Heart left ventricle (tissue), 16 donors: Measurements from ENCODE around the gene TBRG1. TPM values are rescaled to one million over a fixed set of nuclear protein-coding genes. Genes with fewer than 3 reads are reported as not detected.

Source experiments
- ATAC-seq, 4 donors: fragments of 200-7000 bp; cut with Tn5 transposase; one replicate each; pipeline ENCODE4 v1.9.1; 2020 to 2022; ENCODE audit warnings: moderate library complexity in 4 of 4, mild to moderate bottlenecking in 3 of 4, moderate number of reproducible peaks in 1 of 4
- DNase-seq, 5 donors: peaks; one replicate each; pipeline ENCODE4 v3.0.0-alpha.2; 2020
- H3K27ac ChIP-seq, 12 donors: fragments of 200-600 bp; sonication (generic) in 4 of 12; one replicate each; pipeline versions ENCODE4 v1.5.0 to v1.8.0; 2016 to 2022; ENCODE audit warnings: mild to moderate bottlenecking in 2 of 12
- H3K27me3 ChIP-seq, 9 donors: fragments of 200-600 bp; sonication (generic) in 2 of 9; one replicate each; pipeline versions ENCODE4 v1.5.1 to v1.8.0; 2016 to 2022; ENCODE audit warnings: mild to moderate bottlenecking in 3 of 9
- H3K36me3 ChIP-seq, 9 donors: fragments of 200-600 bp; sonication (generic) in 2 of 9; one replicate each; pipeline versions ENCODE4 v1.5.0 to v1.8.0; 2018 to 2022; ENCODE audit warnings: mild to moderate bottlenecking in 2 of 9
- H3K4me1 ChIP-seq, 12 donors: fragments of 200-600 bp; sonication (generic) in 4 of 12; one replicate each; pipeline versions ENCODE4 v1.5.0 to v1.8.0; 2016 to 2022; ENCODE audit warnings: mild to moderate bottlenecking in 3 of 12
- H3K4me3 ChIP-seq, 12 donors: fragments of 200-600 bp; sonication (generic) in 4 of 12; one replicate each; pipeline versions ENCODE4 v1.5.0 to v1.8.0; 2017 to 2022; ENCODE audit warnings: mild to moderate bottlenecking in 9 of 12, moderate library complexity in 4 of 12
- H3K9me3 ChIP-seq, 12 donors: fragments of 200-600 bp; sonication (generic) in 4 of 12; one replicate each; pipeline versions ENCODE4 v1.5.0 to v1.8.0; 2016 to 2022; ENCODE audit warnings: mild to moderate bottlenecking in 1 of 12
- CTCF ChIP-seq, 12 donors: fragments of 200-600 bp; sonication (generic) in 4 of 12; IDR thresholded peaks; one replicate each; pipeline versions ENCODE4 v1.5.0 to v1.8.0; 2018 to 2022; ENCODE audit warnings: antibody characterized with exemption in 12 of 12, mild to moderate bottlenecking in 5 of 12
- POLR2A ChIP-seq, 2 donors: fragments of 450-650 bp; IDR thresholded peaks; one replicate each; pipeline ENCODE4 v1.6.1; 2017; ENCODE audit warnings: antibody characterized with exemption in 2 of 2, mild to moderate bottlenecking in 2 of 2, moderate library complexity in 2 of 2
- WGBS, 4 donors: extraction: QIAGEN DNeasy Blood & Tissue Kit in 2 of 4; methylation state at CpG; one replicate each; pipeline versions ENCODE4 v1.1.5 to v1.1.7; 2013 to 2018; 5-methylcytosine and 5-hydroxymethylcytosine counted together
- intact Hi-C, 10 donors: fragments of 100-400 bp; cut with DNase I; formaldehyde crosslinking; loops; one replicate each; pipeline versions ENCODE4 v1.11.1 to v1.14.2; 2022
- polyA plus RNA-seq, 2 donors: library from polyadenylated mRNA; stranded (reverse); fragments of 200-250 nt; gene quantifications; one replicate each; pipeline ENCODE4 v1.2.3, GENCODE V29; 2013
- total RNA-seq, 9 donors: library from RNA; depleted of rRNA in 2 of 9; stranded (reverse); fragments of >200 nt in 2 of 9; fragmentation: NEBNext Ultra II Directional in 3 of 9; extraction: Animal tissue kit (Norgen Biotek cat#: 25700) in 3 of 9; gene quantifications; one replicate each; pipeline versions ENCODE4 v1.1.0 to v1.2.4, GENCODE V29; 2016 to 2023
- donor health status: ischemic (EF 13 %, LVEDD 7.1; RV severe dilation, severe dysfunction).
- donor health status: healthy with polysubstance abuse.
- donor health status: DM: no; HTN: yes; CAD: no.
- donor health status: DM: no; HTN: no; CAD: no.
- donor health status: ischemic (EF 25% LVEDD 6.9; RV normal size, moderate dysfunction).
- donor health status: ischemic (EF 25% LVEDD 5.7; RV mildly dilated, moderate dysfunction).
- donor health status: healthy.
- donor health status: DM: yes; HTN: yes; CAD: no.
- donor health status: ischemic (EF 35%, LVEDD 5.7; RV mildly dilated, moderate dysfunction).
- donor health status: nonischemic (EF 11% LVEDD 7.7; RV severe dilation, severe dysfunction).
- donor health status: DM: yes; HTN: yes; CAD: no.
- donor health status: PGD.
- donor health status: ischemic (EF 29% LVEDD 5.4; RV normal size, mild dysfunction).
- donor health status: nonischemic (EF 23%, LVEDD 6.1; RV moderate dilation, normal function).

The TBRG1 gene
- total and polyA plus RNA-seq, 11 donors = 12.0 to 27.2 (median 19.8) TPM

GRCh38 chr11:124672536-124673215, 50.0 kb downstream of the TBRG1 start:
- Histone ChIP-seq H3K27me3 (no peaks in the 10 kb centered on the region), H3K4me1 (peaks cover 0 to 45% (median 26%) of the 10 kb centered on the region in 12 donors), H3K27ac (peak overlapping the region; percentile 60 to 93 (median 88)), H3K36me3 (peaks cover 0 to 10% (median 0%) of the 10 kb centered on the region in 9 donors), H3K9me3 (no peaks in the 10 kb centered on the region), H3K4me3 (peak overlapping the region; percentile 64 to 85 (median 76))
- DNase-seq = no peak
- TF ChIP-seq CTCF (IDR thresholded peaks at IDR 0.05) (no peak), POLR2A (IDR thresholded peaks at IDR 0.05) (no peak)
- intact Hi-C loops = loop anchor here in 6 of 10 donors (1.0 to 5.0 kb wide), 5 partner anchors 70 to 125 kb away; partner anchors contain the start of gene ESAM (in 3 of the 6)
- 60 to 67% (median 64%) methylated on average over 6 to 7 of the region's 7 CpGs for WGBS, 4 donors
- ATAC-seq = no peak

DNA sequence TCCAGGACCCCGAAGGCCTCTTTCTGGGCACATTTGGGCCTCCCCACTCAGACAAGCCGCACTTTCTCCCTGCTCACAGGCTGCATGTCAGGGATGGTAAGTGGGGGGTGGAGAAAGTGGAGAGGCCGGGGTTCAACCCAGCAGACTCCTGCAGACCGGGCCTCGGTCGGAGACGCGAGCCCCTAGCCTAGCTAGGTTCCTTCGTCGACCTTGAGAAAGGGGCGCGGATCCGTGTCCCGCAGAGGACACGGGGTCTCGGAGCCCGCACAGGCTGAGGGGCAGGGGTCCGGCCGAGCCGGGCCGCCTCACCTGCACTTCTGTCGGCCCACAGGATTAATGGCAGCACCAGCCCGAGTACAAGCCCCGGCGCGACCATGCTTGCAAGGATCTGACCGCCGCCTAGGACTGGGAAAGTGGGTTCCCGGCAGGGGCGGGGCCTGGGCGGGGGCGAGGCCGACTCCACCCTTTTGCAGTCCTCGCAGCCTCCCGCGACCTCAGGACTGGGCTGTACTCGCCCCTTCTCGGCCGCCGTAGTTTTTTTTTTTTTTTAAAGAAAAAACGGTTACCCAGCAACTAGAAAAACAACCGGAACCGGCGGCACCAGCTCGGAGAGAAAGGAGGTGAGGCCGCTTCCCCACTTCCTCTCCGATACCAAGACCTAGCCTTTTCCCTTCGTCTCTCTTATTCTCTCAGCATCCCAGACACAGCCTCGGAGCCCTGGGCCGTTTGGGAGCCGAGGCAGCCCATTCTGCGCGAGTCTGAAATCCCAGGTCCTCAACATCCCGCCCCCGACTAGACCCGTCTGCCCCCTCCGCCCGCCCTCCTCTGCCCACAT, 50.9 kb downstream of the TBRG1 start, which contains the start of the genes SIAE and SPA17:
SIAE (minus strand) TSS at position 407 of the 835 bp plus-strand sequence; CDS start at position 376, 31 bp downstream.
SPA17 (plus strand) TSS at position 572 of the 835 bp plus-strand sequence. CDS start 1,361 bp downstream, outside the sequence.
- Histone ChIP-seq H3K9me3 (no peaks in the 10 kb centered on the region), H3K27ac (peak within 1 kb of the TSS; percentile 60 to 93 (median 88)), H3K4me3 (peak within 1 kb of the TSS; percentile 64 to 85 (median 76)), H3K27me3 (no peaks in the 10 kb centered on the region), H3K4me1 (peaks cover 0 to 45% (median 26%) of the 10 kb centered on the region in 12 donors), H3K36me3 (peaks cover 0 to under 1% (median 0%) of the 10 kb centered on the region in 9 donors)
- DNase-seq (peak; percentile 94 to 97 (median 96)), ATAC-seq (peak; percentile 99 to 100 (median 99))
- intact Hi-C loops = loop anchor here in 6 of 10 donors (1.0 to 5.0 kb wide), 6 partner anchors 45 to 124 kb away; partner anchors contain the start of gene ESAM (in 3 of the 6)
- WGBS, 4 donors = 0 to 1% (median 1%) methylated on average over 39 to 58 of the region's 58 CpGs
- TF ChIP-seq POLR2A (IDR thresholded peaks at IDR 0.05) (peak in 1 of 2 donors; percentile 78), CTCF (IDR thresholded peaks at IDR 0.05) (no peak)

- Histone ChIP-seq H3K36me3 (no peaks in the 10 kb centered on the region), H3K27ac (peak overlapping the region; percentile 60 to 93 (median 88)), H3K4me1 (peaks cover 0 to 45% (median 26%) of the 10 kb centered on the region in 12 donors), H3K4me3 (peak overlapping the region; percentile 64 to 85 (median 76)), H3K27me3 (no peaks in the 10 kb centered on the region), H3K9me3 (no peaks in the 10 kb centered on the region)
- intact Hi-C loops = loop anchor here in 5 of 10 donors (2.0 to 5.0 kb wide), 4 partner anchors 45 to 123 kb away; partner anchors contain the start of gene ESAM (in 1 of the 5)
- no peak for TF ChIP-seq POLR2A (IDR thresholded peaks at IDR 0.05)
- TF ChIP-seq CTCF (IDR thresholded peaks at IDR 0.05) = no peak
- DNase-seq = peak in 1 of 5 donors; percentile 56
- no peak for ATAC-seq
- WGBS, 4 donors = 26 to 40% (median 36%) methylated on average over 18 of the region's 18 CpGs
These were observed 51.5 kb downstream of the TBRG1 start for GRCh38 chr11:124674168-124674517.
